ENCODE measurements around the gene ANKRD27.

The ANKRD27 gene

GRCh38 chr19:32558607-32559228 lies 116.3 kb downstream of the ANKRD27 start:
- Histone ChIP-seq H3K9ac (ENCODE audit: low read length) (no peak overlapping the region), H3K27me3 (ENCODE audit: control insufficient read depth, insufficient read depth, low read length) (peaks cover 4% of the 10 kb centered on the region), H3K9me3 (ENCODE audit: control insufficient read depth, low read length) (no peaks in the 10 kb centered on the region), H3K4me1 (ENCODE audit: control insufficient read depth, insufficient read depth, low read length) (no peaks in the 10 kb centered on the region), H3K4me3 (ENCODE audit: low read length) (no peak overlapping the region), H3K36me3 (ENCODE audit: control insufficient read depth, insufficient read depth, low read length) (no peaks in the 10 kb centered on the region)

DNA sequence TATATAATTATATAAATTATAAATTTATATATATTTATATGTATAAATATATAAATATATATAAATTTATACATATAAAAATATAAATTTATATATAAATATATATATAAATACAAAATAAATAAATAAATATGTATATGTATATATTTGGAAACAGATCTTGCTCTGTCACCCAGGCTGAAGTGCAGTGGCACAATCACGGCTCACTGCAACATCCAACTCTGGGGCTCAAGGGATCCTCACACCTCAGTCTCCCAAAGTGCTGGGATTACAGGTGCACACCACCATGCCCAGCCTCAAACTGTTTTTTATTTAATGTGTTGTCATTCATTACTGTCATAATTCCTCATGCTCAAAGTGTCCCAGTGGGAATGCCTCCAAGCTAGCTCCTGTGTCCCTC lies 119.2 kb downstream of the ANKRD27 start:
- Histone ChIP-seq H3K9ac (ENCODE audit: low read length) (no peak overlapping the region), H3K4me1 (ENCODE audit: control insufficient read depth, insufficient read depth, low read length) (no peaks in the 10 kb centered on the region), H3K4me3 (ENCODE audit: low read length) (no peak overlapping the region)

GRCh38 chr19:32550666-32551065 lies 124.3 kb downstream of the ANKRD27 start:
- Histone ChIP-seq H3K36me3 (ENCODE audit: control insufficient read depth, insufficient read depth, low read length) (no peaks in the 10 kb centered on the region), H3K27me3 (ENCODE audit: control insufficient read depth, insufficient read depth, low read length) (no peaks in the 10 kb centered on the region), H3K4me3 (ENCODE audit: low read length) (no peak overlapping the region), H3K4me1 (ENCODE audit: control insufficient read depth, insufficient read depth, low read length) (no peaks in the 10 kb centered on the region), H3K9me3 (ENCODE audit: control insufficient read depth, low read length) (no peaks in the 10 kb centered on the region), H3K9ac (ENCODE audit: low read length) (no peak overlapping the region)

More for the DNA sequence above, 119.2 kb downstream of the ANKRD27 start:
- H3K27me3 ChIP-seq (ENCODE audit: control insufficient read depth, insufficient read depth, low read length): peaks cover 4% of the 10 kb centered on the region
- H3K9me3 ChIP-seq (ENCODE audit: control insufficient read depth, low read length): no peaks in the 10 kb centered on the region
- H3K36me3 ChIP-seq (ENCODE audit: control insufficient read depth, insufficient read depth, low read length): no peaks in the 10 kb centered on the region
